ENCODE results near the gene LRP11. TPM values are rescaled to one million over a fixed set of nuclear protein-coding genes. Genes with fewer than 3 reads are reported as not detected.
"Not testable (repeated sequence)": the region's sequence is repeated elsewhere in the genome, so short reads cannot be mapped to it uniquely, and the experiment has no call there.

The LRP11 gene
- total RNA-seq, 1 donor from 2014 or later, result 2.2 TPM

- Histone ChIP-seq H3K79me2 (ENCODE audit: low read depth) (no peaks in the 10 kb centered on the region), H3K9me3 (ENCODE audit: low read depth) (no peaks in the 10 kb centered on the region), H4K20me1 (ENCODE audit: low read depth) (no peaks in the 10 kb centered on the region), H3K4me2 (no peak overlapping the region), H3K4me3 (no peak overlapping the region), H3K4me1 (no peaks in the 10 kb centered on the region), H3K9ac (no peak overlapping the region), H2AFZ (replicated peaks) (no peak overlapping the region), H3K27ac (no peak overlapping the region), H3F3A (ENCODE audit: low read depth) (no peaks in the 10 kb centered on the region), H3K27me3 (no peaks in the 10 kb centered on the region), H3K36me3 (no peaks in the 10 kb centered on the region)
- no peak overlapping the region for H3K27ac Mint-ChIP-seq
- H3K27me3 Mint-ChIP-seq (ENCODE audit: insufficient read depth, low read depth), result peaks cover 2% of the 10 kb centered on the region
- peaks cover 14% of the 10 kb centered on the region for H3K4me1 Mint-ChIP-seq
- no peak overlapping the region for H3K4me3 Mint-ChIP-seq
- DNase-seq (ENCODE audit: low spot score), result no peak
- no peak for TF ChIP-seq EZH2phosphoT487 (IDR thresholded peaks at IDR 0.05)
- TF ChIP-seq EZH2 (IDR thresholded peaks at IDR 0.05), result no peak
- TF ChIP-seq, protein P1, sequence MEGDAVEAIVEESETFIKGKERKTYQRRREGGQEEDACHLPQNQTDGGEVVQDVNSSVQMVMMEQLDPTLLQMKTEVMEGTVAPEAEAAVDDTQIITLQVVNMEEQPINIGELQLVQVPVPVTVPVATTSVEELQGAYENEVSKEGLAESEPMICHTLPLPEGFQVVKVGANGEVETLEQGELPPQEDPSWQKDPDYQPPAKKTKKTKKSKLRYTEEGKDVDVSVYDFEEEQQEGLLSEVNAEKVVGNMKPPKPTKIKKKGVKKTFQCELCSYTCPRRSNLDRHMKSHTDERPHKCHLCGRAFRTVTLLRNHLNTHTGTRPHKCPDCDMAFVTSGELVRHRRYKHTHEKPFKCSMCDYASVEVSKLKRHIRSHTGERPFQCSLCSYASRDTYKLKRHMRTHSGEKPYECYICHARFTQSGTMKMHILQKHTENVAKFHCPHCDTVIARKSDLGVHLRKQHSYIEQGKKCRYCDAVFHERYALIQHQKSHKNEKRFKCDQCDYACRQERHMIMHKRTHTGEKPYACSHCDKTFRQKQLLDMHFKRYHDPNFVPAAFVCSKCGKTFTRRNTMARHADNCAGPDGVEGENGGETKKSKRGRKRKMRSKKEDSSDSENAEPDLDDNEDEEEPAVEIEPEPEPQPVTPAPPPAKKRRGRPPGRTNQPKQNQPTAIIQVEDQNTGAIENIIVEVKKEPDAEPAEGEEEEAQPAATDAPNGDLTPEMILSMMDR (IDR thresholded peaks at IDR 0.05), result no peak
- H3K36me3 Mint-ChIP-seq, result peaks cover 13% of the 10 kb centered on the region
- no peaks in the 10 kb centered on the region for H3K9me3 Mint-ChIP-seq
Observed at GRCh38 chr6:149854532-149854931, 9.6 kb downstream of the LRP11 start.

DNA sequence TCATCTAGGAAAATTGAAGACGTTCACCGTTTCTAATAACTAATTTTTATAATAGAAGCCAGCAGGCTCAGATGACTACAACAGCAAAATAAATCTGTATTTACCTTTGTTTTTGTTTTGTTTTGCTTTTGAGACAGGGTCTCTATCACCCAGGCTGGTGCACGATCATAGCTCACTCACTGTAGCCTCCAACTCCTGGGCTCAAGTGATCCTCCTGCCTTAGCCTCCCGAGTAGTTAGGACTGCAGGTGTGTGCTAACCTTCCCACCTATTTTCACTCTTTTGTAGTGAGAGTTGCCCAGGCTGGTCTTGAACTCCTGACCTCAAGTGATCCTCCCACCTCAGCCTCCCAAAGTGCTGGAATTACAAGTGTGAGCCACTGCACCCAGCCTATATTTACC, 10.1 kb downstream of the LRP11 start:
- H3K36me3 Mint-ChIP-seq, result peaks cover 13% of the 10 kb centered on the region
- not testable (repeated sequence) for H3F3A ChIP-seq (ENCODE audit: low read depth); DNase-seq (ENCODE audit: low spot score); H3K9me3 ChIP-seq (ENCODE audit: low read depth); H3K36me3 ChIP-seq; H3K27me3 ChIP-seq; H3K4me3 Mint-ChIP-seq; H3K79me2 ChIP-seq (ENCODE audit: low read depth); H4K20me1 ChIP-seq (ENCODE audit: low read depth); H3K4me1 ChIP-seq; H3K27me3 Mint-ChIP-seq (ENCODE audit: insufficient read depth, low read depth); H3K9ac ChIP-seq; H3K27ac Mint-ChIP-seq; H3K27ac ChIP-seq; H3K4me3 ChIP-seq; H3K4me2 ChIP-seq; H2AFZ ChIP-seq (replicated peaks); H3K9me3 Mint-ChIP-seq
- peaks cover 13% of the 10 kb centered on the region for H3K4me1 Mint-ChIP-seq

GRCh38 chr6:149852881-149853280, 11.3 kb downstream of the LRP11 start:
- Mint-ChIP-seq H3K4me1 (peaks cover 13% of the 10 kb centered on the region), H3K27me3 (ENCODE audit: insufficient read depth, low read depth) (peaks cover 2% of the 10 kb centered on the region), H3K36me3 (peaks cover 13% of the 10 kb centered on the region), H3K9me3 (no peaks in the 10 kb centered on the region), H3K4me3 (no peak overlapping the region), H3K27ac (no peak overlapping the region)
- Histone ChIP-seq H3K36me3 (no peaks in the 10 kb centered on the region), H3K9me3 (ENCODE audit: low read depth) (no peaks in the 10 kb centered on the region), H3K79me2 (ENCODE audit: low read depth) (no peaks in the 10 kb centered on the region), H3K4me3 (no peak overlapping the region), H3K4me1 (no peaks in the 10 kb centered on the region), H3K27me3 (no peaks in the 10 kb centered on the region), H3F3A (ENCODE audit: low read depth) (no peaks in the 10 kb centered on the region), H3K9ac (no peak overlapping the region), H4K20me1 (ENCODE audit: low read depth) (no peaks in the 10 kb centered on the region), H2AFZ (replicated peaks) (no peak overlapping the region), H3K4me2 (no peak overlapping the region), H3K27ac (no peak overlapping the region)
- no peak for TF ChIP-seq EZH2phosphoT487 (IDR thresholded peaks at IDR 0.05)
- no peak for TF ChIP-seq EZH2 (IDR thresholded peaks at IDR 0.05)
- TF ChIP-seq, protein P1 (IDR thresholded peaks at IDR 0.05), result no peak
- DNase-seq (ENCODE audit: low spot score), result no peak

DNA sequence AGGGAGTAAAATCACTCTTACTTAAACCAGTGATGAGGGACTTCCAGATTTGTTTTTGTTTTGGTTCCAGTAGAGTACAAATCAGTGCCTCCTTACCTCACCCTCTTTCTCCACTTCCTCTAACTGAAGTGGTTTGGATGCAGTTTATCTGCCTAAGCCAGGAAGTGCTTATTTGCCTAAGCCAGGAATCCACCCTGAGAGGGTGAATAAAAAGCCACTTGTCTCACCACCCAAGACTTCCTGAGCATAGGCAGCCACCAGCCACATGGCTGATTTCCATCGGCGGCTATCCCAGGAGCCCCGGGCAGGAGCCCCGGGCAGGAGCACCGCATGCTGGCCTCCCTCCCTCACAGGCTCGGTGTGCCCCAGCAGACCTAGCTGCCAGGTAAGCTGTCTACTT, 12.0 kb downstream of the LRP11 start:
- DNase-seq (ENCODE audit: low spot score), result no peak

More for the DNA sequence above, 12.0 kb downstream of the LRP11 start:
- H3K4me3 Mint-ChIP-seq, result no peak overlapping the region
- Histone ChIP-seq H3K4me1 (no peaks in the 10 kb centered on the region), H3K27me3 (no peaks in the 10 kb centered on the region), H4K20me1 (ENCODE audit: low read depth) (no peaks in the 10 kb centered on the region), H3F3A (ENCODE audit: low read depth) (no peaks in the 10 kb centered on the region), H3K9me3 (ENCODE audit: low read depth) (no peaks in the 10 kb centered on the region), H2AFZ (replicated peaks) (no peak overlapping the region), H3K36me3 (no peaks in the 10 kb centered on the region), H3K4me2 (no peak overlapping the region), H3K9ac (no peak overlapping the region), H3K4me3 (no peak overlapping the region), H3K79me2 (ENCODE audit: low read depth) (no peaks in the 10 kb centered on the region), H3K27ac (no peak overlapping the region)
- H3K27ac Mint-ChIP-seq, result no peak overlapping the region
- H3K4me1 Mint-ChIP-seq, result peaks cover 13% of the 10 kb centered on the region
- H3K36me3 Mint-ChIP-seq, result peaks cover 13% of the 10 kb centered on the region
- no peaks in the 10 kb centered on the region for H3K9me3 Mint-ChIP-seq
- peaks cover 2% of the 10 kb centered on the region for H3K27me3 Mint-ChIP-seq (ENCODE audit: insufficient read depth, low read depth)
- TF ChIP-seq EZH2 (IDR thresholded peaks at IDR 0.05), result no peak
- TF ChIP-seq, protein P1 (IDR thresholded peaks at IDR 0.05), result no peak

Measured in neural progenitor cell (in vitro differentiated cells).